Activated naive CD4-positive, alpha-beta T cell treated with anti-CD3 and anti-CD28 coated beads, Interleukin-2, amount 50 U/mL, for 72 hours (primary cell): Measurements from ENCODE around the gene ZXDA. TPM values are rescaled to one million over a fixed set of nuclear protein-coding genes. Genes with fewer than 3 reads are reported as not detected.
"Not testable (repeated sequence)": the region's sequence is repeated elsewhere in the genome, so short reads cannot be mapped to it uniquely, and the experiment has no call there.

Experiments used
- ATAC-seq, 2 donors: fragments of 150-1000 bp; cut with Tn5 transposase; 2 replicates each; pipeline ENCODE4 v1.10.0; 2021; ENCODE audit warnings: mild to moderate bottlenecking in 2 of 2, moderate library complexity in 2 of 2
- DNase-seq, 2 donors: peaks; one replicate each; pipeline ENCODE4 v3.0.0; 2021 to 2022; ENCODE audit warnings: low spot score in 2 of 2
- H3K27ac Mint-ChIP-seq, 2 donors: one replicate each; pipeline ENCODE4 v1.8.0; 2022; ENCODE audit warnings: mild to moderate bottlenecking in 2 of 2, mixed read lengths in 2 of 2
- H3K36me3 Mint-ChIP-seq, 2 donors: one replicate each; pipeline ENCODE4 v1.8.0; 2022; ENCODE audit warnings: mixed read lengths in 2 of 2
- H3K9me3 Mint-ChIP-seq, 2 donors: one replicate each; pipeline ENCODE4 v1.8.0; 2022; ENCODE audit warnings: mixed read lengths in 2 of 2
- total RNA-seq, 2 donors: library from RNA; stranded (reverse); gene quantifications; one replicate each; pipeline ENCODE4 v1.2.3, GENCODE V29; 2022

The ZXDA gene, protein sequence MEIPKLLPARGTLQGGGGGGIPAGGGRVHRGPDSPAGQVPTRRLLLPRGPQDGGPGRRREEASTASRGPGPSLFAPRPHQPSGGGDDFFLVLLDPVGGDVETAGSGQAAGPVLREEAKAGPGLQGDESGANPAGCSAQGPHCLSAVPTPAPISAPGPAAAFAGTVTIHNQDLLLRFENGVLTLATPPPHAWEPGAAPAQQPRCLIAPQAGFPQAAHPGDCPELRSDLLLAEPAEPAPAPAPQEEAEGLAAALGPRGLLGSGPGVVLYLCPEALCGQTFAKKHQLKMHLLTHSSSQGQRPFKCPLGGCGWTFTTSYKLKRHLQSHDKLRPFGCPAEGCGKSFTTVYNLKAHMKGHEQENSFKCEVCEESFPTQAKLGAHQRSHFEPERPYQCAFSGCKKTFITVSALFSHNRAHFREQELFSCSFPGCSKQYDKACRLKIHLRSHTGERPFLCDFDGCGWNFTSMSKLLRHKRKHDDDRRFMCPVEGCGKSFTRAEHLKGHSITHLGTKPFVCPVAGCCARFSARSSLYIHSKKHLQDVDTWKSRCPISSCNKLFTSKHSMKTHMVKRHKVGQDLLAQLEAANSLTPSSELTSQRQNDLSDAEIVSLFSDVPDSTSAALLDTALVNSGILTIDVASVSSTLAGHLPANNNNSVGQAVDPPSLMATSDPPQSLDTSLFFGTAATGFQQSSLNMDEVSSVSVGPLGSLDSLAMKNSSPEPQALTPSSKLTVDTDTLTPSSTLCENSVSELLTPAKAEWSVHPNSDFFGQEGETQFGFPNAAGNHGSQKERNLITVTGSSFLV
- 1 to 10 TPM; 1.8 to 4.6 TPM for total RNA-seq

GRCh38 chrX:57910287-57910912, at the start of gene ZXDA:
ZXDA (minus strand) TSS chrX:57910458; CDS start chrX:57910420, 38 bp downstream.
- Mint-ChIP-seq H3K36me3 (peaks cover 0 to 10% of the 10 kb centered on the region in 2 donors), H3K27ac (peak within 1 kb of the TSS; percentile 90 to 91)
- not testable (repeated sequence) for H3K9me3 Mint-ChIP-seq, DNase-seq
- ATAC-seq, result peak; percentile 64 to 76

GRCh38 chrX:57952320-57952678, 42.0 kb upstream of the ZXDA start:
- H3K36me3 Mint-ChIP-seq, result peaks cover 0 to 6% of the 10 kb centered on the region in 2 donors
- no peak for DNase-seq
- H3K27ac Mint-ChIP-seq, result no peak overlapping the region
- ATAC-seq, result no peak
- peaks cover 4 to 5% of the 10 kb centered on the region in 2 donors for H3K9me3 Mint-ChIP-seq

DNA sequence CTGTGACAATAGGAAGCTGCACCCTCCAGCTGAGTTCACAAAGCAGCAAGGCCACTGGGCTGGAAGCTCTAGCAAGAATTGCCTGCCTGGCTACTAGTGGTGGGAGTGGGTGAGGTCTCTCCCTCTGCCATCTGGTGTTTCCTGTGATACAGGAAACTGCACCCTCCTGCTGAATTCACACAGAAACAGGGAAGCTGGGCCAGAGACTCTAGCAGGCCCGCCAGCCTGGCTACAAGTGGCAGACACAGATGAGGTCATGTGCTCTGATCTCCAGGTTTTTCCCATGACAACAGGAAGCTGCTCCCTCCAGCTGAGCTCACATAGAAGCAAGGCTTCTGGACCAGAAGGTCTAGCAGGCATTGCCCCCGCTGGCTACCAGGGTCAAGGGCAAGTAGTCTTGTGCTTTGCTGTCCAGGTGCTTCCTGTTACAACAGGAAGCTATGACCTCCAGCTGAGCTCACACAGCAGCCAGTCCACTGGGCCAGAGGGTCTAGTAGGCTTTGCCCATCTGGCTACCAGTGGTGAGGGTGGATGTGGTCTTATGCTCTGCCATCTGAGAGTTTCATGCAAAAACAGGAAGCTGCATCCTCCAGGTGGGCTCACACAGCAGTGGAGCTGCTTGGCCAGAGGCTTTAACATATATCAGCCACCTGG, 41.5 kb upstream of the ZXDA start:
- DNase-seq, result no peak
- H3K27ac Mint-ChIP-seq, result no peak overlapping the region
- H3K36me3 Mint-ChIP-seq, result peaks cover 0 to 6% of the 10 kb centered on the region in 2 donors
- no peak for ATAC-seq
- peaks cover 4 to 5% of the 10 kb centered on the region in 2 donors for H3K9me3 Mint-ChIP-seq

GRCh38 chrX:57933321-57933720, 23.1 kb upstream of the ZXDA start:
- DNase-seq (no peak), ATAC-seq (no peak)
- Mint-ChIP-seq H3K27ac (no peak overlapping the region), H3K9me3 (no peaks in the 10 kb centered on the region), H3K36me3 (no peaks in the 10 kb centered on the region)

GRCh38 chrX:57932266-57932665, 22.0 kb upstream of the ZXDA start:
- Mint-ChIP-seq H3K9me3 (no peaks in the 10 kb centered on the region), H3K36me3 (no peaks in the 10 kb centered on the region), H3K27ac (no peak overlapping the region)
- DNase-seq (no peak), ATAC-seq (no peak)

- Mint-ChIP-seq H3K36me3 (no peaks in the 10 kb centered on the region), H3K9me3 (no peaks in the 10 kb centered on the region), H3K27ac (no peak overlapping the region)
- ATAC-seq, result no peak
- DNase-seq, result no peak
These were observed 19.8 kb upstream of the ZXDA start for GRCh38 chrX:57930051-57930450.

DNA sequence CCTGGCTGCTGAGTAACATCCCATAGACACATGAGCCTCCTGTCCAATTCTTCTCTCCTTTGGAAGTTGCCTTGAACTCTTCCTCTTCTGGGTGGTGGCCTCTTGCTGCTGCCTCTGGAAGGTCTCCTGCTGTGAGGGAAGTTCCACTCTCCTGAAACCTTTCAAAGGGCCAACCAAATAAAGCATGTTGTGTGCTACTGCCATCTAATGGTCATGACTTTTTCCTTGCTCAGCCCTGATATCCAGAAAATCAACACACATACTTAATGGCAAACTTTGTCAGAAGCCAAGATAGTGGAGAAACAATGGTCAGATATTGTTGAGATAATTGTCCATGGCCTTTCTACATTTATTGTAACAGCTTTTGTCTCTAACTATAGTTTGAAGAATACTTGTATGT, 19.1 kb upstream of the ZXDA start:
- Mint-ChIP-seq H3K9me3 (no peaks in the 10 kb centered on the region), H3K27ac (no peak overlapping the region), H3K36me3 (no peaks in the 10 kb centered on the region)
- no peak for DNase-seq
- no peak for ATAC-seq

- H3K36me3 Mint-ChIP-seq, result no peaks in the 10 kb centered on the region
- H3K9me3 Mint-ChIP-seq, result no peaks in the 10 kb centered on the region
- ATAC-seq (no peak), DNase-seq (no peak)
- H3K27ac Mint-ChIP-seq, result no peak overlapping the region
These were observed 15.5 kb upstream of the ZXDA start for GRCh38 chrX:57925806-57926205.

- DNase-seq (peak in 1 of 2 donors; percentile 34), ATAC-seq (peak in 1 of 2 donors; percentile 36)
- Mint-ChIP-seq H3K27ac (no peak overlapping the region), H3K9me3 (no peaks in the 10 kb centered on the region), H3K36me3 (no peaks in the 10 kb centered on the region)
These were observed 8.6 kb upstream of the ZXDA start for GRCh38 chrX:57918750-57919436.

GRCh38 chrX:57915680-57916079, 5.4 kb upstream of the ZXDA start:
- ATAC-seq (no peak), DNase-seq (no peak)
- H3K9me3 Mint-ChIP-seq, result no peaks in the 10 kb centered on the region
- H3K36me3 Mint-ChIP-seq, result no peaks in the 10 kb centered on the region
- no peak overlapping the region for H3K27ac Mint-ChIP-seq

GRCh38 chrX:57909595-57910286, 517 bp downstream of the ZXDA start:
- Mint-ChIP-seq H3K36me3 (peaks cover 0 to 10% of the 10 kb centered on the region in 2 donors), H3K27ac (peak overlapping the region in 1 of 2 donors; percentile 90)
- ATAC-seq, result peak; percentile 86

DNA sequence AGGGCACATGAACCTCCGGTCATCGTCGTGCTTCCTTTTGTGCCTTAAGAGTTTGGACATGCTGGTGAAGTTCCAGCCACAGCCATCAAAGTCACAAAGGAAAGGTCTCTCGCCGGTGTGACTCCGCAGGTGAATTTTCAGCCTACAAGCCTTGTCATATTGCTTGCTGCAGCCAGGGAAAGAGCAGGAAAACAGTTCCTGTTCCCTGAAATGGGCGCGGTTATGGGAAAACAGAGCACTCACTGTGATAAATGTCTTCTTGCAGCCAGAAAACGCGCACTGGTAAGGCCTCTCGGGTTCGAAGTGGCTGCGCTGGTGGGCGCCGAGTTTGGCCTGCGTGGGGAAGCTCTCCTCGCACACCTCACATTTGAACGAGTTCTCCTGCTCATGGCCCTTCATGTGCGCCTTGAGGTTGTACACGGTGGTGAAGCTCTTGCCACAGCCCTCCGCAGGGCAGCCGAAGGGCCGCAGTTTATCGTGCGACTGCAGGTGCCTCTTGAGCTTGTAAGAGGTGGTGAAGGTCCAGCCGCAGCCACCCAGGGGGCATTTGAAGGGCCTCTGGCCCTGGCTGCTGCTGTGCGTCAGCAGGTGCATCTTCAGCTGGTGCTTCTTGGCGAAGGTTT, 1.2 kb downstream of the ZXDA start:
- not testable (repeated sequence) for DNase-seq, ATAC-seq, H3K9me3 Mint-ChIP-seq
- Mint-ChIP-seq H3K36me3 (peaks cover 0 to 10% of the 10 kb centered on the region in 2 donors), H3K27ac (peak overlapping the region in 1 of 2 donors; percentile 90)

More at GRCh38 chrX:57909595-57910286, 517 bp downstream of the ZXDA start:
- DNase-seq, result peak; percentile 6 to 59
- not testable (repeated sequence) for H3K9me3 Mint-ChIP-seq

GRCh38 chrX:57906790-57907189, 3.5 kb downstream of the ZXDA start:
- peak overlapping the region in 1 of 2 donors; percentile 46 for H3K27ac Mint-ChIP-seq
- H3K9me3 Mint-ChIP-seq, result no peaks in the 10 kb centered on the region
- peaks cover 0 to 10% of the 10 kb centered on the region in 2 donors for H3K36me3 Mint-ChIP-seq
- no peak for ATAC-seq
- no peak for DNase-seq

- DNase-seq (no peak), ATAC-seq (no peak)
- Mint-ChIP-seq H3K36me3 (peaks cover 0 to 10% of the 10 kb centered on the region in 2 donors), H3K9me3 (no peaks in the 10 kb centered on the region), H3K27ac (no peak overlapping the region)
These were observed 5.1 kb downstream of the ZXDA start for GRCh38 chrX:57905141-57905540.

DNA sequence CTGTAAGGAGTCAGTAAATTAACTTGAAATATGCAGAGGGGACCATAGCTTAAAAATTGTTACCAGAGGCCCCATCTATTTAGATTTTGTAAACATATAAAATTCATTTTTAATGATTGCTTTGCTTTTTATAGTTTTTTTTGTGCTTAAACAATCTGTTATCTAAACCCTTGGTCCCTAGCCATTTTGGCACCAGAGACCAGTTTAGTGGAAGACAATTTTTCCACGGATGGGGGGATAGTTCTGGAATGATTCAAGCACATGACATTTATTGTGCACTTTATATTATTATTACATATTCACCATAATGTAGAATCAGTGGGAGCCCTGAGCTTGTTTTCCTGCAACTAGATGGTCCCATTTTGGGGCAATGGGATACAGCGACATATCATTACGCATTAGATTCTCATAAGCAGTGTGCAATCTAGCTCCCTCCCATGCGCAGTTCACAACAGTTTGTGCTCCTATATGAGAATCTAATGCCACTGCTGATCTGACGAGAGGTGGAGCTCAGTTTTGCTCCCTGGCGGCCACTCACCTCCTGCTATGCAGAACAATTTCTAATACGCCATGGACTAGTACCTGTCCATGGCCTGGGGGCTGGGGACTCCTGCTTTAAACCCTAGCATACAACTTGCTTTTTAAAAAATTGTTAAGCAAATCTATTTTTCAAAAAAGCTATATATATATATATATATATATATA, 5.9 kb downstream of the ZXDA start:
- Mint-ChIP-seq H3K36me3 (peaks cover 0 to 10% of the 10 kb centered on the region in 2 donors), H3K27ac (no peak overlapping the region), H3K9me3 (no peaks in the 10 kb centered on the region)
- DNase-seq (no peak), ATAC-seq (no peak)
